ENCODE data around the gene PLEKHA1.

The PLEKHA1 gene

GRCh38 chr10:122359621-122360020 is 14.9 kb upstream of the PLEKHA1 start:
- TF ChIP-seq POLR2AphosphoS5 (IDR thresholded peaks at IDR 0.05; ENCODE audit: low read depth) = no peak
- no peak for TF ChIP-seq REST (IDR thresholded peaks at IDR 0.05; ENCODE audit: insufficient replicate concordance, low read depth)
- TF ChIP-seq SPI1 (IDR thresholded peaks at IDR 0.05; ENCODE audit: borderline replicate concordance, low read depth) = no peak
- TF ChIP-seq GABPA (IDR thresholded peaks at IDR 0.05; ENCODE audit: low read depth) = no peak
- TF ChIP-seq, protein P1, sequence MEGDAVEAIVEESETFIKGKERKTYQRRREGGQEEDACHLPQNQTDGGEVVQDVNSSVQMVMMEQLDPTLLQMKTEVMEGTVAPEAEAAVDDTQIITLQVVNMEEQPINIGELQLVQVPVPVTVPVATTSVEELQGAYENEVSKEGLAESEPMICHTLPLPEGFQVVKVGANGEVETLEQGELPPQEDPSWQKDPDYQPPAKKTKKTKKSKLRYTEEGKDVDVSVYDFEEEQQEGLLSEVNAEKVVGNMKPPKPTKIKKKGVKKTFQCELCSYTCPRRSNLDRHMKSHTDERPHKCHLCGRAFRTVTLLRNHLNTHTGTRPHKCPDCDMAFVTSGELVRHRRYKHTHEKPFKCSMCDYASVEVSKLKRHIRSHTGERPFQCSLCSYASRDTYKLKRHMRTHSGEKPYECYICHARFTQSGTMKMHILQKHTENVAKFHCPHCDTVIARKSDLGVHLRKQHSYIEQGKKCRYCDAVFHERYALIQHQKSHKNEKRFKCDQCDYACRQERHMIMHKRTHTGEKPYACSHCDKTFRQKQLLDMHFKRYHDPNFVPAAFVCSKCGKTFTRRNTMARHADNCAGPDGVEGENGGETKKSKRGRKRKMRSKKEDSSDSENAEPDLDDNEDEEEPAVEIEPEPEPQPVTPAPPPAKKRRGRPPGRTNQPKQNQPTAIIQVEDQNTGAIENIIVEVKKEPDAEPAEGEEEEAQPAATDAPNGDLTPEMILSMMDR (IDR thresholded peaks at IDR 0.05; ENCODE audit: insufficient read depth, low read length) = no peak
- H3K27me3 ChIP-seq (ENCODE audit: insufficient read depth, poor library complexity, severe bottlenecking) = no peaks in the 10 kb centered on the region
- no peak for DNase-seq (ENCODE audit: low read depth in 1 of 2, low spot score in 1 of 2)
- H3K4me3 ChIP-seq (replicated peaks; ENCODE audit: insufficient read depth, low read length) = no peak overlapping the region
- no peak overlapping the region for H3K27ac ChIP-seq (replicated peaks)

DNA sequence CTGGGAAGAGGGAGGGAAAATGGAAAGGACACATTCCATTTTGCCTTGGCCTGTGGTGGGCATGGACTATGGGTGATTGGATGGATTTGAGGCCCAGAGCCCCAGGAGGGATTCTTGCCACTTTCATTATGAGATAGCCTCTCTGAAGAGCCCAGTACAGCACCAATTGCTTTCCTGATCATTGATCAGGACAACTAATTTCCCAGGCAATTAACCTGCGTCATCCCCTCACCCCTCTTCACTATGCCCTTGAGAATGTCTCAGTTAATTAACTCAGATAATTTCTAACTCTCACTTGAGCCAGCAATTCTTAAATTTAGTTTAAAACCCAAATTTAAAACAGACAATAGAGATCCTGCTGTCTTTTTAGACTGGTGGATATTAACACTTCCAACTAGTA is 13.5 kb upstream of the PLEKHA1 start:
- no peak for TF ChIP-seq SPI1 (IDR thresholded peaks at IDR 0.05; ENCODE audit: borderline replicate concordance, low read depth)
- H3K27ac ChIP-seq (replicated peaks) = no peak overlapping the region
- no peaks in the 10 kb centered on the region for H3K27me3 ChIP-seq (ENCODE audit: insufficient read depth, poor library complexity, severe bottlenecking)
- DNase-seq (ENCODE audit: low read depth in 1 of 2, low spot score in 1 of 2) = no peak
- no peak overlapping the region for H3K4me3 ChIP-seq (replicated peaks; ENCODE audit: insufficient read depth, low read length)

- no peaks in the 10 kb centered on the region for H3K27me3 ChIP-seq (ENCODE audit: insufficient read depth, poor library complexity, severe bottlenecking)
- no peak for DNase-seq (ENCODE audit: low read depth in 1 of 2, low spot score in 1 of 2)
- TF ChIP-seq, protein P1 (IDR thresholded peaks at IDR 0.05; ENCODE audit: insufficient read depth, low read length) = no peak
- TF ChIP-seq SPI1 (IDR thresholded peaks at IDR 0.05; ENCODE audit: borderline replicate concordance, low read depth) (no peak), GABPA (IDR thresholded peaks at IDR 0.05; ENCODE audit: low read depth) (no peak), POLR2AphosphoS5 (IDR thresholded peaks at IDR 0.05; ENCODE audit: low read depth) (no peak), REST (IDR thresholded peaks at IDR 0.05; ENCODE audit: insufficient replicate concordance, low read depth) (no peak)
- no peak overlapping the region for H3K4me3 ChIP-seq (replicated peaks; ENCODE audit: insufficient read depth, low read length)
- no peak overlapping the region for H3K27ac ChIP-seq (replicated peaks)
These were observed 12.4 kb upstream of the PLEKHA1 start for GRCh38 chr10:122362031-122362592.

DNA sequence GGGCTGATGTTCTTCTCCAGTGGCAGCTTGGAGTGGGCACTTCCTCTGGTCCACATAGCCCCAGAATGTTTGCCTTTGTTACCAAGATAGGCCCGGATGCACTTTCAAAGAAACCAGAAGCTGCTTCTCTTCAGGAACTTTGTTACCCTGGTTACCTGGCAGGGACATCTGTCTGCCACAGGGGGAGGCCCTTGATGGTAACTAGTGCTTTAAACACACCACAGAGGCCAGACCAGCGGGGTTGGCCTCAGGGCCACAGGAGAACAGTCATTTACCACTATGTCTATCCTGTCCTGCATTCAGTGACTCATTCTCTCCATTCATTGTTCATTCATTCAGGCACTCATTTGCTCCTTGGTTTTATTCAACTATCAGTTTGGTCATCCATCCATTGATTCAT is 11.9 kb upstream of the PLEKHA1 start:
- H3K27ac ChIP-seq (replicated peaks) = no peak overlapping the region
- no peak overlapping the region for H3K4me3 ChIP-seq (replicated peaks; ENCODE audit: insufficient read depth, low read length)
- TF ChIP-seq, protein P1 (IDR thresholded peaks at IDR 0.05; ENCODE audit: insufficient read depth, low read length) = no peak
- no peak for TF ChIP-seq GABPA (IDR thresholded peaks at IDR 0.05; ENCODE audit: low read depth)
- DNase-seq (ENCODE audit: low read depth in 1 of 2, low spot score in 1 of 2) = no peak
- H3K27me3 ChIP-seq (ENCODE audit: insufficient read depth, poor library complexity, severe bottlenecking) = no peaks in the 10 kb centered on the region

Measured in HL-60 (cell line).